Activated T-helper 1 cell treated with Interleukin-2 at 50 U/mL for 16 hours (primary cell): Measurements from ENCODE around the gene STEEP1.
"Not testable (repeated sequence)": the region's sequence is repeated elsewhere in the genome, so short reads cannot be mapped to it uniquely, and the experiment has no call there.

Source experiments
- DNase-seq: peaks from one replicate; pipeline ENCODE4 v3.0.0-alpha.2; 2020; ENCODE audit warnings: low read depth

The STEEP1 gene

GRCh38 chrX:119529345-119530276, 35.6 kb downstream of the STEEP1 start:
- no peak for DNase-seq

DNA sequence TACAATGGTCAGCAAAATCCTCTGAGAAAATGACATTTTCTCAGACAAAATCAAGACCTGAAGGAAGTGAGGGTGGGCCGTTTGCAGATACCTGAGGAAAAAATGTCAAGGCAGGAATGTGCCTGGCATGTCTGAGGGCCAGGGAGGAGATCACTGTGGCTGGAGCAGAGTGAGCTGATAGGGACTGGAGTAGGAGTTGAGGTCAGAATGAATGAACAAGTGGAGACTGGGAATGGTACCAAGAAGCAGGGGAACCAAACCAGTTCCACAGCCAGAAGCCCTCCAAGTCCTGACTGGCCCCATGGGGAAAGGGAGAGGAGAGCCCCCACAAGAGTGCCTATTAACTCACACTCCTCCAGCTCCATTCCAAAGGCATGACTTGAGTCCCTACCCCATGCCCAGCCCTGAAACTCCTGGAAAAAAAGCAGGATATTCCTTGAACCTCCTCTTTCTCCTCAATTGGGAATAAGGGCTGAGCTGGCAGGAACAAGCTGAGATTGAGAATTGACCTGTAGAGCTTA, 41.5 kb downstream of the STEEP1 start:
- DNase-seq = no peak

GRCh38 chrX:119521246-119521645, 44.0 kb downstream of the STEEP1 start:
- DNase-seq = no peak

- DNase-seq = no peak
These were observed 46.8 kb downstream of the STEEP1 start for GRCh38 chrX:119518371-119518770.

DNA sequence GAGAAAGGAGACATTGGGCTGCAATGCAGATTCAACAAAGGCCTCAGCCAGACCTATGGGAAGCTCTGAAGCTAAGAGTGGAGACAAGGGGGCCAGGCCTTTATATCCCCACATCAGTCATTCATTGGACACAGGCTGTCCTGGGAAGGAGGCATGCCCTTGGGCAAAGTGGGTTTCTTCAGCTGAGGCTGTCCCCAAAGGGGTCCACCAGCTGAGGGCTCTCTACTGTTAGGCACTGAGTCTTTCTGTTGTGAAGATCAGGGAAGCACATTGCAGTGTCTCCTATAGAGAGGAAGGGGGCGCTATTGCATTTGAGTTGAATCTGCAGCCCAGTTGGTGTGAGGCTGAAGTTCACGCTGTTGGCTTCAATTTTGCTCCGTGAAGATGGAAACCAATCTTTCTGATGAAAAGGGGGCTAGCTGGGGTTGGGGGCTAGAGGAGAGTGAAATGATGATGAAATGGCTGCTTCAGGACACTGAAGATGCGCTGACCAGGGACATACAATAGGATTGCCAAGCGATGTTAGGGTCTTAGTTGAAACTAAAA, 49.0 kb downstream of the STEEP1 start:
- no peak for DNase-seq

- DNase-seq = no peak
These were observed 52.9 kb downstream of the STEEP1 start for GRCh38 chrX:119512146-119512800.

DNA sequence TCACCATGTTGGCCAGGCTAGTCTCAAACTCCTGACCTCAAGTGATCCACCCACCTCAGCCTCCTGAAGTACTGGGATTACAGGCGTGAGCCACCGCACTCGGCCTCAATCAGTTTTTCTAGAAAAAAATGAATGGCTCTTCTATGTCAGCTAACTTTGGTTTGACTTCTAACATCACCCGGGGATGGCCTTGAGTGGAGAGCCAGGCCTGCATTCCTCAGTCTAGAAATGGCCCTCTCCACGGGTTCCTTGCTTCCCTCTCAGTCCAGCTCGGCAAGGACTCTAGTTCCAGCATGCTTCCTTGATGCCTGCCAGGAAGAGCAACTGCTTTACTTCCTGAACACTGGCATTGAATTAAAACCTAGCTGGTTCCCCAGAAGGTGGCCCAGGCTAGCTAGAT, 58.0 kb downstream of the STEEP1 start:
- no peak for DNase-seq

DNA sequence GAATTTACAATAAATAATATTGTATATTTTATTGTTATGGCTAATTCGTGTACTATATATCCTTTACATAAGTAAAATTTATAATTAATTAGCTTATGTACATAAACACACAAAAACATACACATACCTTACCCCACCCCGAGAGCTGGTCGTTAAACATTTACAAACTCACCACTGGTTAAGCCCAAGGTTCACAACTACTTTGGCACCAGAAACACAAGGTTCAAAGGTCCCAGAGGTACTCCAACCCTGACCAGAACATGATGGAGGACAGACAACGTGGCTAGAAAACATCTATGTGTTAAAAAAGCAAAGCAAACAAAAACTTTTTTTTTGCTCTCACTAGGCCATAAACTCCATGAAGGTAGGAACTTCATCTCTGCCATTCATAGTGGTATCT, 59.3 kb downstream of the STEEP1 start:
- no peak for DNase-seq

- DNase-seq = not testable (repeated sequence)
These were observed 60.1 kb downstream of the STEEP1 start for GRCh38 chrX:119505145-119505544.

DNA sequence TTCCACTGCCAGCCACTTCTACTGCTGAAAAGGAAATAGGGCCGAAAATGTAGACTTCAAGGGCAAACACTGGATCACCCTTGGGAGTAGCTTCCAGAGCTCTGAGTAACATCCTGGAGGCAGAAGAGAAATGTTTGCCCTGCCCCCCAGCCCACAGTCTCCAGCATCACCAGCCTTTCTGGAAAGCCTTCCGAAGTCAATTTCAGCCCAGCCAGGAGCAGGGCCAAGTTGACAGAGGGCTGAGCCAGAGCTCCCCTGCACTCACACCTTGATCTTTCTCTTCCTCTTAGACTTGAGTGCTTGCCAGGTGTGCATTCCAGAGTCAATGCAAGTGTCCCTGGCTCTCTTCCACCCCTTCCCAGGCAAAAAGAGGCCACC, 61.7 kb downstream of the STEEP1 start:
- DNase-seq = no peak

- DNase-seq = no peak
These were observed 62.3 kb downstream of the STEEP1 start for GRCh38 chrX:119502727-119503483.

GRCh38 chrX:119501511-119502148, 63.6 kb downstream of the STEEP1 start:
- DNase-seq = no peak

DNA sequence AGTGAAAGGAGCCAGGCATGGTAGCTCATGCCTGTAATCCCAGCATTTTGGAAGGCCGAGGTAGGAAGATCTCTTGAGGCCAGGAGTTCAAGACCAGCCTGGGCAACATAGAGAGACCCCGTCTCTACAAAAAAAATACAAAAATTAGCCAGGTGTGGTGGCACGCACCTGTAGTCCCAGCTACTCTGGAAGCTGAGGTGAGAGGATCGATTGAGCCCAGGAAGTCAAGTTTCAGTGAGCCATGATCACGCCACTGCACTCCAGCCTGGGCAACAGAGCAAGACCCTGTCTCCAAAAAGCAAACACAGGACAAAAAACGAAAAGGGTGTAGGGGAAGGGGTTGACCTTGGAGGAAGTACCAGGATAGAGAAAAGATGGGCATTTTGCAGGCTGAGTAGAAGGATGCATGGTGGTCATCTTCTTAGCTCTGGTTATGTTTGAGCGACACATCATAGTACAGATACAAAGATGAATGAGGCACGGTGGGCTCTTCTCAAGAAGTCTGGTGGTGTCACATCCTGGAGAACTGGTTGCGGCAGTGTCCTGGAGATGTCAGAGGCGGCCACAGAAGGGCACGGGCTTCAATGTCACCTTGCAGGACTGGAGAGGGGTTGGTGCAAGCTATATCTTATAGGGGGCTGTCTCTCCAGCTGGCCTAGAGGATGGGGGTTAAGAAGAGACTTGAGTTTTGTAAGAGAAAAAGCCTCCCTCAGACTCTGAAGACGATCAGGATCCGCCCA, 65.0 kb downstream of the STEEP1 start:
- DNase-seq = no peak

GRCh38 chrX:119497185-119497584, 68.0 kb downstream of the STEEP1 start:
- DNase-seq = no peak

DNA sequence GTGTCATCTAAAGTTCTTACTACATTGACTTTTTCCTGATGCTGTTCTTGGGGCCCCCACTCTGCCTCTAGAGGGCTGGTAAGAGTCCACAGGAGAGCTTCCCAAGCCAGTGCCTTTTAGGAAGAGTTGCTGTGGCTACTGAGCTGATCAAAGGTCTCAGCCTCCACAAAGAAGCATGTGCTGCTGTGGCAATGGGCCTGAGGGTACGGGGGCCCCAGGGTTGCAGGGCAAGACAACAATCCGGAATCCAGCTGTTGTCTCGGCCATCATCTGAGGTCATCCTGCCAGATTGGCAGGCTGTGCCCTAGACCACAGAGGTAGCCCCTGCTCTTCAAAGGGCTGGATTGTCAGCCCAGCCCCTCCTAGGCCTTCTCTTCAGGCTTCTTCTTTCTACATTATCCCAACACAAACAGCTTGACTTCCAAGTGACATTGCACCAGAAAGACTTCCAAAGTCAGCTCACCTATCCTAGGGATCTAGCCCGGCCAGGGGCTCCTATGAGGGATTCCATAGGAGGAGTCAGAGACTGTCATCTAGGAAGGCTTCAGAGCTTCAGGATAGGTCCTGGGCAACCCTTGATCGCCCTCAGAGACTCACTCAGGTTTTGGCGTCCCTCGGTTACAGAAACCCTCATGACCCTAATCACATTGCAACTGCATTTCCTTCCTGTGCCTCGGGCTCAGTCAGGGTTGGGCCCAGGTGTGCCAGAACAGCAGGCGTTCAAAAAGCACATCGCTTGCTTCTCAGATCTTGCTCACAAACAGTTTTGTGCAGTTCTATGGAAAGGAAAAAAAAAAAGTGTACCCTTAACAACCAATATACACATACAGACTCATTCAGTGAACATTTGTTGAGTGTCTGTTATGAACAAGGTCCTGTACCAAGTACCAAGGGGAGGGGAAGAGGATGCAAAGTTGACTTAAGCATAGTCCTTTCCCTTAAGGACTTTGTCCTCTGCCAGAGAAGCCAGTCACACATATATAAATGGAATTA, 69.2 kb downstream of the STEEP1 start:
- no peak for DNase-seq

GRCh38 chrX:119493851-119494495, 71.2 kb downstream of the STEEP1 start:
- not testable (repeated sequence) for DNase-seq

DNA sequence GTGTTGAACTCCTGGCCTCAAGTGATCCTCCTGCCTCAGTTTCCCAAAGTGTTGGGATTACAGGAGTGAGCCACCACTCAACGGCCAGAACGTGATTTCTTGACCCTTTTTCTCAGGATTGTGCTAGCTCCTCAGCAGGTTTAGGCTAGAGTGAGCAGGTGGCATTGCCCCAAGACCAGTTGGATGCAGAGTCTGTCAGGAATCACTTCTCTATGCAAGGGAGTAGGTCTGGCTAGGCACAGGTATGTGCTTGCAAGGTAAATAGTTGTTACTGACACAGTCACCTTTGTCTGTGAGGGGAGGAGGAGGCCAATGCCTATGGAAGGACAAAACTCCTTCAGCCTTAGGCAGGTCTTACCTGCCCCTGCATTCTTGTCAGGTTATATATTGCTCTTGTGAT, 72.7 kb downstream of the STEEP1 start:
- DNase-seq = no peak

- DNase-seq = no peak
These were observed 75.8 kb downstream of the STEEP1 start for GRCh38 chrX:119489212-119490074.
